ENCODE results near the gene OR6C70. TPM values are rescaled to one million over a fixed set of nuclear protein-coding genes. Genes with fewer than 3 reads are reported as not detected.
A peak's percentile ranks its signal among the peaks of the same experiment; 100 is the strongest.

OR6C70 gene
- total RNA-seq, 1 experiment from 2014 or later: not detected

DNA sequence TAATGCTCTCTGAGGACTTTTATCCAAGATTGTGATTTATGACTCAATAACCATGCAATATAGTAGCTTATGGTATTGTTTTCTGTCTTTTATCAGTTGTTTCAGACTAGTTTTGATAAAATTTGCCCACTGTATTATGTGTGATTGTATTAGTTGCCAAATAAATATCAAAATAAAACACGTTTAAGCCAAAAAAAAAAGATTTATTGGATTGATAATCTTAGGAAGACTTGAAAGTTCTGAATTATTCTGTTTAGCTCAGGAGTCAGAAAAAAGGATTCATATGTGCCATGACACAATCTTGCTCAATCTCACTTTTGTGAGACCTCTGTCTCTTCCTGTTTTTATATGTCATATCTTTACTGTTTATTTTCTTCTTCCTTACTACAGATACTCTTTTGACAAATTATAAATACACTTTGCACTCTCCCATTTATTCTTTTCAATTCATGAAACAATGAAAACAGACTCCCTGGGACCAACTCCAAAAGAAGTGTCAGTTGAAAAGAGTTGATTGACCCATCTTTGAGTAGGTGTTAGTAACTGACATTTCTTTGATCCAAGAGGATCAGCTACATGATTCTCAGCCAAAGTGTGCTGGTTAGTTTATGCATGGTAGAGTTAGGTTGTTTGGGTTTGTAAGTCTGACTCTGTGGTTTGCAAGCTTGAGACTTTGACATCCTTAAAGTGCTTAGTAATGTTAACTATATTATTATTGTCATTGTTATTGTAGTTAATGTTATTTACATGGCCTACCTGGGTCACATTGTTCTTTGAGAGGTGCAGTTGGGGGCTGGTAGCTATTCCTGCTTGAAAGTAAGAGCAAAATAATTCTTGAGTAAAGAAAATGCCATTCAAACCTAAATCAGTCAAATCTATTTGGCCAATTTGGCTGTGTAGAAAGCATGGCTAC, 41.4 kb downstream of the OR6C70 start:
- H3K4ac ChIP-seq (ENCODE audit: low read depth, low read length): no peak overlapping the region
- peak overlapping the region in 2 of 3 experiments; percentile 8 to 88; a peak in 4 of 7 replicates for H3K27ac Mint-ChIP-seq
- H3K4me2 ChIP-seq (ENCODE audit: insufficient read depth, insufficient read length, low read length): peak overlapping the region; percentile 19

More for the DNA sequence above, 41.4 kb downstream of the OR6C70 start:
- no peak overlapping the region for H2AFZ ChIP-seq (ENCODE audit: low read length)
- H3K79me2 ChIP-seq (ENCODE audit: insufficient read depth, low read length): no peaks in the 10 kb centered on the region
- H3K9me3 ChIP-seq (ENCODE audit: control insufficient read depth, low read depth, low read length): no peaks in the 10 kb centered on the region
- no peak for DNase-seq
- H2BK12ac ChIP-seq (ENCODE audit: insufficient read length, low read depth, low read length): no peak overlapping the region
- no CpG with 5 or more reads among the region's 1 CpG for WGBS (ENCODE audit: extremely low coverage, insufficient read length, low lambda C conversion rate)
- Mint-ChIP-seq H3K4me3 (peak overlapping the region in 1 of 2 experiments; percentile 25; a peak in 3 of 5 replicates), H3K27me3 (ENCODE audit: low read depth) (no peaks in the 10 kb centered on the region), H3K36me3 (ENCODE audit: insufficient read depth in 1 of 3, low read depth in 3 of 3) (peaks cover 0 to 1% (median 0%) of the 10 kb centered on the region in 3 experiments; a peak in 1 of 7 replicates), H3K4me1 (peaks cover 20 to 34% of the 10 kb centered on the region in 2 experiments), H3K9me3 (0 out of 5 replicates have a peak, but pooled peaks cover 0 to 3% of the 10 kb centered on the region in 2 experiments)
- no peak overlapping the region for H3T11ph ChIP-seq (ENCODE audit: low read length)
- H3K23me2 ChIP-seq (ENCODE audit: insufficient read length, low read depth, low read length, poor library complexity, severe bottlenecking): no peaks in the 10 kb centered on the region
- H3K14ac ChIP-seq (ENCODE audit: insufficient read depth, low read length): no peak overlapping the region
- H3K9ac ChIP-seq (ENCODE audit: extremely low read depth, insufficient read length, low read length): no peak overlapping the region
- no peak overlapping the region for H3K23ac ChIP-seq (ENCODE audit: insufficient read length, low read depth, low read length)
- no peak overlapping the region for H3K56ac ChIP-seq (ENCODE audit: insufficient read length, low read depth, low read length)
- H2BK5ac ChIP-seq (ENCODE audit: insufficient read length, low read length): no peak overlapping the region
- no peak overlapping the region for H4K91ac ChIP-seq (ENCODE audit: insufficient read length, low read depth, low read length)
- no peaks in the 10 kb centered on the region for H3K79me1 ChIP-seq (ENCODE audit: insufficient read depth, low read depth, low read length, poor library complexity, severe bottlenecking)
- H2BK15ac ChIP-seq (ENCODE audit: low read depth, low read length): no peak overlapping the region
- no peak overlapping the region for H2BK120ac ChIP-seq (ENCODE audit: low read depth, low read length, poor library complexity, severe bottlenecking)
- H4K8ac ChIP-seq (replicated peaks; ENCODE audit: insufficient read length, low read depth, low read length): no peak overlapping the region
- no peak overlapping the region for H2AK5ac ChIP-seq (ENCODE audit: insufficient read length, low read length)
- TF ChIP-seq, protein P1, sequence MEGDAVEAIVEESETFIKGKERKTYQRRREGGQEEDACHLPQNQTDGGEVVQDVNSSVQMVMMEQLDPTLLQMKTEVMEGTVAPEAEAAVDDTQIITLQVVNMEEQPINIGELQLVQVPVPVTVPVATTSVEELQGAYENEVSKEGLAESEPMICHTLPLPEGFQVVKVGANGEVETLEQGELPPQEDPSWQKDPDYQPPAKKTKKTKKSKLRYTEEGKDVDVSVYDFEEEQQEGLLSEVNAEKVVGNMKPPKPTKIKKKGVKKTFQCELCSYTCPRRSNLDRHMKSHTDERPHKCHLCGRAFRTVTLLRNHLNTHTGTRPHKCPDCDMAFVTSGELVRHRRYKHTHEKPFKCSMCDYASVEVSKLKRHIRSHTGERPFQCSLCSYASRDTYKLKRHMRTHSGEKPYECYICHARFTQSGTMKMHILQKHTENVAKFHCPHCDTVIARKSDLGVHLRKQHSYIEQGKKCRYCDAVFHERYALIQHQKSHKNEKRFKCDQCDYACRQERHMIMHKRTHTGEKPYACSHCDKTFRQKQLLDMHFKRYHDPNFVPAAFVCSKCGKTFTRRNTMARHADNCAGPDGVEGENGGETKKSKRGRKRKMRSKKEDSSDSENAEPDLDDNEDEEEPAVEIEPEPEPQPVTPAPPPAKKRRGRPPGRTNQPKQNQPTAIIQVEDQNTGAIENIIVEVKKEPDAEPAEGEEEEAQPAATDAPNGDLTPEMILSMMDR (conservative IDR thresholded peaks at IDR 0.05): no peak
- no peak overlapping the region for H3K18ac ChIP-seq (ENCODE audit: insufficient read length, low read depth, low read length)
- H2BK20ac ChIP-seq (ENCODE audit: low read depth, low read length, poor library complexity, severe bottlenecking): no peak overlapping the region
- no peaks in the 10 kb centered on the region; the same call in 1 of the 2 replicates for H3K4me1 ChIP-seq (ENCODE audit: insufficient read depth, low read length)
- no peak overlapping the region for H3K27ac ChIP-seq (ENCODE audit: insufficient read length, low read depth, low read length)
- H4K5ac ChIP-seq (ENCODE audit: insufficient read length, low read depth, low read length): no peak overlapping the region
- H4K20me1 ChIP-seq (ENCODE audit: control insufficient read depth, insufficient read depth, insufficient read length): no peaks in the 10 kb centered on the region
- H3K27me3 ChIP-seq (ENCODE audit: insufficient read depth, low read length): no peaks in the 10 kb centered on the region

Data from H9 (cell line).